K562 (cell line): ENCODE measurements around the gene TTC32.

Source experiments
- RBM39 ChIP-seq: fragments of 200-400 bp; formaldehyde crosslinking; optimal IDR thresholded peaks from 2 replicates; pipeline ENCODE3; 2018; ENCODE audit warnings: low read depth, low read length
- RHOXF2B ChIP-seq: fragments of 250-450 bp; sonication (Bioruptor Pico); conservative IDR thresholded peaks from 2 replicates; pipeline ENCODE4 v1.5.1; 2021
- SMC3 ChIP-seq: conservative IDR thresholded peaks from 2 replicates; pipeline ENCODE4 v1.6.1; 2011; ENCODE audit warnings: low read depth, low read length, improper control_type of control experiment; ENCODE audit not compliant: insufficient read depth

DNA sequence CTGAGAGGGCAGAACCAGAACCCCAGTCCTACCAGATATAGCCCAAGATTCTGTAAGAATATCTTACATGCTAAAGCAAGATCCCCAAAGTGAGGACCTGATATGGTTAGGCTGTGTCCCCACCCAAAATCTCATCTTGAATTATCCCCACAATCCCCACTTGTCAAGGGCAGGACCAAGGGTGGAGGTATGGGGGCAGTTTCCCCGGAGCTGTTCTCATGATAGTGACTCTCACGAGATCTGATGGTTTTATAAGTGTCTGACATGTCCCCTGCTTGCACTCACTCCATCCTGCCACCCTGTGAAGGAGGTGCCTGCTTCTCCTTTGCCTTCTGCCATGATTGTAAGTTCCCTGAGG, 19.9 kb downstream of the TTC32 start:
- TF ChIP-seq RBM39 (no peak), RHOXF2B (no peak), SMC3 (no peak)
